K562 treated with DMSO at 1 percent for 48 hours (cell line): ENCODE data around the gene WDFY3. TPM values are rescaled to one million over a fixed set of nuclear protein-coding genes. Genes with fewer than 3 reads are reported as not detected.

Experiments
- total RNA-seq: library from RNA; unstranded; fragments of 300-600 nt; gene quantifications from 2 replicates; pipeline ENCODE4 v1.2.3, GENCODE V29; 2022; ENCODE audit warnings: low replicate concordance; ENCODE audit errors: extremely low read depth

WDFY3 gene, protein sequence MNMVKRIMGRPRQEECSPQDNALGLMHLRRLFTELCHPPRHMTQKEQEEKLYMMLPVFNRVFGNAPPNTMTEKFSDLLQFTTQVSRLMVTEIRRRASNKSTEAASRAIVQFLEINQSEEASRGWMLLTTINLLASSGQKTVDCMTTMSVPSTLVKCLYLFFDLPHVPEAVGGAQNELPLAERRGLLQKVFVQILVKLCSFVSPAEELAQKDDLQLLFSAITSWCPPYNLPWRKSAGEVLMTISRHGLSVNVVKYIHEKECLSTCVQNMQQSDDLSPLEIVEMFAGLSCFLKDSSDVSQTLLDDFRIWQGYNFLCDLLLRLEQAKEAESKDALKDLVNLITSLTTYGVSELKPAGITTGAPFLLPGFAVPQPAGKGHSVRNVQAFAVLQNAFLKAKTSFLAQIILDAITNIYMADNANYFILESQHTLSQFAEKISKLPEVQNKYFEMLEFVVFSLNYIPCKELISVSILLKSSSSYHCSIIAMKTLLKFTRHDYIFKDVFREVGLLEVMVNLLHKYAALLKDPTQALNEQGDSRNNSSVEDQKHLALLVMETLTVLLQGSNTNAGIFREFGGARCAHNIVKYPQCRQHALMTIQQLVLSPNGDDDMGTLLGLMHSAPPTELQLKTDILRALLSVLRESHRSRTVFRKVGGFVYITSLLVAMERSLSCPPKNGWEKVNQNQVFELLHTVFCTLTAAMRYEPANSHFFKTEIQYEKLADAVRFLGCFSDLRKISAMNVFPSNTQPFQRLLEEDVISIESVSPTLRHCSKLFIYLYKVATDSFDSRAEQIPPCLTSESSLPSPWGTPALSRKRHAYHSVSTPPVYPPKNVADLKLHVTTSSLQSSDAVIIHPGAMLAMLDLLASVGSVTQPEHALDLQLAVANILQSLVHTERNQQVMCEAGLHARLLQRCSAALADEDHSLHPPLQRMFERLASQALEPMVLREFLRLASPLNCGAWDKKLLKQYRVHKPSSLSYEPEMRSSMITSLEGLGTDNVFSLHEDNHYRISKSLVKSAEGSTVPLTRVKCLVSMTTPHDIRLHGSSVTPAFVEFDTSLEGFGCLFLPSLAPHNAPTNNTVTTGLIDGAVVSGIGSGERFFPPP (N-terminal part only)
- total RNA-seq, result not detected in 2 replicates

DNA sequence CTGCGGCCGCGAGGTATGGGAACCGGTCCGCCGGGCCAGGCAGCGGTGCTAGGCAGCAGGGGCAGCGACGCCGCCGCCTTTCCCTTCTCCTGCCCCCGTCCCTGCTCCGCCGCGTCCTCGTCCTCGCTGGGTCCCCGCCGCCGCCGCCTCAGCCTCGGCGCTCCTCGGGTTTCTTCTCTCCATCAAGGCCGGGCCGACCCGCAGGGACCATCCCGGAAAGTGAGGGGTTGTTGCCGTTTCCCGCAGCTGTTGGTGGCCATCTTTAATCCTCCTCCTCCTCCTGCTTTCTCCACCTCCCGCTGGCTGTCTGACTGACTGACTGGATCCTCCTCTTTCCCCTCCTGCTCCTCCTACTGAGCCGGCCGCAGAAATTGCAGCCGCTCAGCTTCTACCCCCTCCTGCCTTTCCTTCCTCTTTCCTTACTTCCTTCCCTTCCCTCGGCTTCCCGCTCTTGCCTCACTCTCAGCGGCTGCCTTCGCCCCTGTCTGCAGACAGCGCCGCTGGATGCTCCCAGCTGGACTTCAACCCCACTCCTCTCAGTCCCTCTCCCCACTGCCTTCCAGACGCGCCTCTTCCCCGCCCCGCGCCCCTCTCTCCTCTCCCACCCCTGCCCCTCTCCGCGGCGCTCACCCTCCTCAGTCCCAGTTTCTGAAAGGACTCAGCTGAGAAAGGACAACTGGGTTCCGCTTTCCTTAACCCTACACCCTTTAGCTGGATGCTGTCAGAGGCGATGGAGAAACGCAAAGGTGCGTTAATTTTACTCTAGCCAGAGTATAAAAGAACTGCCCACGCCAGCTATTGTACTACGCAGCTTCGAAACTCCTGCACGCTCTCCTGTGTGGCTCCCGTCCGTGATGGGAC lies at the start of gene WDFY3:
WDFY3 (minus strand) TSS at position 309 of the 861 bp plus-strand sequence. CDS start 106,099 bp downstream, outside the sequence.

